Measurements from ENCODE around the gene RAD9A. TPM values are rescaled to one million over a fixed set of nuclear protein-coding genes. Genes with fewer than 3 reads are reported as not detected.
A peak's percentile ranks its signal among the peaks of the same experiment; 100 is the strongest.

The RAD9A gene
- total RNA-seq, 1 donor from 2014 or later = 49.4 TPM

GRCh38 chr11:67355794-67356386 is 35.9 kb upstream of the RAD9A start:
- Mint-ChIP-seq H3K27ac (ENCODE audit: unreplicated experiment) (no peak overlapping the region), H3K27me3 (ENCODE audit: low read depth) (no peaks in the 10 kb centered on the region), H3K4me3 (no peak overlapping the region), H3K4me1 (peaks cover 35% of the 10 kb centered on the region), H3K9me3 (no peaks in the 10 kb centered on the region), H3K36me3 (ENCODE audit: low read depth) (no peaks in the 10 kb centered on the region)
- no peak for DNase-seq (ENCODE audit: low read depth, low spot score)
- no peak for TF ChIP-seq CTCF (conservative IDR thresholded peaks at IDR 0.05)

- peak overlapping the region; percentile 47 for H3K4me3 Mint-ChIP-seq
- no peak overlapping the region for H3K27ac Mint-ChIP-seq (ENCODE audit: unreplicated experiment)
- H3K27me3 Mint-ChIP-seq (ENCODE audit: low read depth) = no peaks in the 10 kb centered on the region
- no peak for TF ChIP-seq CTCF (conservative IDR thresholded peaks at IDR 0.05)
- no peaks in the 10 kb centered on the region for H3K36me3 Mint-ChIP-seq (ENCODE audit: low read depth)
- H3K9me3 Mint-ChIP-seq = no peaks in the 10 kb centered on the region
- H3K4me1 Mint-ChIP-seq = peaks cover 32% of the 10 kb centered on the region
- no peak for DNase-seq (ENCODE audit: low read depth, low spot score)
These were observed 35.4 kb upstream of the RAD9A start for GRCh38 chr11:67356387-67356863.

- DNase-seq (ENCODE audit: low read depth, low spot score) = peak; percentile 69
- H3K4me1 Mint-ChIP-seq = peaks cover 30% of the 10 kb centered on the region
- peak overlapping the region; percentile 47 for H3K4me3 Mint-ChIP-seq
- no peaks in the 10 kb centered on the region for H3K9me3 Mint-ChIP-seq
- no peaks in the 10 kb centered on the region for H3K36me3 Mint-ChIP-seq (ENCODE audit: low read depth)
- peak overlapping the region; percentile 35 for H3K27ac Mint-ChIP-seq (ENCODE audit: unreplicated experiment)
- H3K27me3 Mint-ChIP-seq (ENCODE audit: low read depth) = no peaks in the 10 kb centered on the region
- peak; percentile 94 for TF ChIP-seq CTCF (conservative IDR thresholded peaks at IDR 0.05)
These were observed 34.8 kb upstream of the RAD9A start for GRCh38 chr11:67356864-67357561.

- DNase-seq (ENCODE audit: low read depth, low spot score) = no peak
- no peaks in the 10 kb centered on the region for H3K9me3 Mint-ChIP-seq
- H3K27ac Mint-ChIP-seq (ENCODE audit: unreplicated experiment) = peak overlapping the region; percentile 37
- peaks cover 27% of the 10 kb centered on the region for H3K4me1 Mint-ChIP-seq
- H3K36me3 Mint-ChIP-seq (ENCODE audit: low read depth) = no peaks in the 10 kb centered on the region
- H3K4me3 Mint-ChIP-seq = no peak overlapping the region
- no peaks in the 10 kb centered on the region for H3K27me3 Mint-ChIP-seq (ENCODE audit: low read depth)
- TF ChIP-seq CTCF (conservative IDR thresholded peaks at IDR 0.05) = no peak
These were observed 33.7 kb upstream of the RAD9A start for GRCh38 chr11:67357831-67358670.

GRCh38 chr11:67364169-67364568 is 27.6 kb upstream of the RAD9A start:
- Mint-ChIP-seq H3K36me3 (ENCODE audit: low read depth) (no peaks in the 10 kb centered on the region), H3K27me3 (ENCODE audit: low read depth) (peaks cover 7% of the 10 kb centered on the region), H3K4me1 (peaks cover 5% of the 10 kb centered on the region), H3K4me3 (no peak overlapping the region), H3K9me3 (no peaks in the 10 kb centered on the region), H3K27ac (ENCODE audit: unreplicated experiment) (no peak overlapping the region)
- no peak for TF ChIP-seq CTCF (conservative IDR thresholded peaks at IDR 0.05)
- DNase-seq (ENCODE audit: low read depth, low spot score) = no peak
